ENCODE results near the gene ANKRD24. TPM values are rescaled to one million over a fixed set of nuclear protein-coding genes. Genes with fewer than 3 reads are reported as not detected.
A peak's percentile ranks its signal among the peaks of the same experiment; 100 is the strongest.

Gene ANKRD24
- total and polyA plus RNA-seq, 2 experiments from 2014 or later, result 1.5 to 3.4 TPM

- WGBS (ENCODE audit: low lambda C conversion rate, missing lambda C conversion rate), result 37% methylated on average over 6 of the region's 7 CpGs
- H3K4me1 ChIP-seq (ENCODE audit: insufficient read depth), result peaks cover 4% of the 10 kb centered on the region
These were observed 37.7 kb upstream of the ANKRD24 start for GRCh38 chr19:4144666-4145249.

GRCh38 chr19:4149518-4150288 lies 32.8 kb upstream of the ANKRD24 start:
- H4K20me1 ChIP-seq (ENCODE audit: insufficient read depth, poor library complexity, severe bottlenecking), result no peaks in the 10 kb centered on the region
- H3K4me1 ChIP-seq (ENCODE audit: insufficient read depth), result peaks cover 7% of the 10 kb centered on the region
- H3K4me2 ChIP-seq, result no peak overlapping the region
- H2AFZ ChIP-seq, result no peak overlapping the region
- H3K27me3 ChIP-seq, result no peaks in the 10 kb centered on the region
- no peak overlapping the region for H3K4me3 ChIP-seq
- H3K36me3 ChIP-seq (replicated peaks; ENCODE audit: insufficient read depth, low read depth), result no peaks in the 10 kb centered on the region
- no peaks in the 10 kb centered on the region for H3K9me2 ChIP-seq (replicated peaks; ENCODE audit: insufficient read depth)
- peak; percentile 77 for DNase-seq (ENCODE audit: low spot score)
- TF ChIP-seq EZH2phosphoT487 (IDR thresholded peaks at IDR 0.05; ENCODE audit: low read depth, severe bottlenecking, unreplicated experiment) (no peak), EZH2 (IDR thresholded peaks at IDR 0.05; ENCODE audit: borderline replicate concordance) (no peak), CTCF (IDR thresholded peaks at IDR 0.05; ENCODE audit: poor library complexity) (no peak)
- H3K9me3 ChIP-seq (ENCODE audit: low read depth), result no peaks in the 10 kb centered on the region
- 53% methylated on average over 17 of the region's 17 CpGs for WGBS (ENCODE audit: low lambda C conversion rate, missing lambda C conversion rate)
- H3K27ac ChIP-seq, result peak overlapping the region; percentile 97
- H3K79me2 ChIP-seq, result peaks cover 8% of the 10 kb centered on the region

More at GRCh38 chr19:4144666-4145249, 37.7 kb upstream of the ANKRD24 start:
- Histone ChIP-seq H2AFZ (no peak overlapping the region), H3K9me3 (ENCODE audit: low read depth) (no peaks in the 10 kb centered on the region), H3K9me2 (replicated peaks; ENCODE audit: insufficient read depth) (no peaks in the 10 kb centered on the region), H4K20me1 (ENCODE audit: insufficient read depth, poor library complexity, severe bottlenecking) (no peaks in the 10 kb centered on the region), H3K79me2 (no peaks in the 10 kb centered on the region), H3K27ac (peak overlapping the region; percentile 97), H3K4me2 (peak overlapping the region; percentile 60), H3K4me3 (no peak overlapping the region), H3K36me3 (replicated peaks; ENCODE audit: insufficient read depth, low read depth) (no peaks in the 10 kb centered on the region), H3K27me3 (no peaks in the 10 kb centered on the region)
- peak; percentile 75 for DNase-seq (ENCODE audit: low spot score)
- TF ChIP-seq EZH2phosphoT487 (IDR thresholded peaks at IDR 0.05; ENCODE audit: low read depth, severe bottlenecking, unreplicated experiment) (no peak), CTCF (IDR thresholded peaks at IDR 0.05; ENCODE audit: poor library complexity) (no peak)

- Histone ChIP-seq H3K4me1 (ENCODE audit: insufficient read depth) (peaks cover 5% of the 10 kb centered on the region), H3K27me3 (no peaks in the 10 kb centered on the region), H3K79me2 (peaks cover 8% of the 10 kb centered on the region), H3K4me2 (no peak overlapping the region), H3K9me3 (ENCODE audit: low read depth) (no peaks in the 10 kb centered on the region), H2AFZ (no peak overlapping the region), H3K4me3 (no peak overlapping the region), H3K27ac (no peak overlapping the region), H3K9me2 (replicated peaks; ENCODE audit: insufficient read depth) (no peaks in the 10 kb centered on the region), H3K36me3 (replicated peaks; ENCODE audit: insufficient read depth, low read depth) (no peaks in the 10 kb centered on the region), H4K20me1 (ENCODE audit: insufficient read depth, poor library complexity, severe bottlenecking) (no peaks in the 10 kb centered on the region)
- TF ChIP-seq EZH2 (IDR thresholded peaks at IDR 0.05; ENCODE audit: borderline replicate concordance) (no peak), EZH2phosphoT487 (IDR thresholded peaks at IDR 0.05; ENCODE audit: low read depth, severe bottlenecking, unreplicated experiment) (no peak), CTCF (IDR thresholded peaks at IDR 0.05; ENCODE audit: poor library complexity) (no peak)
- no peak for DNase-seq (ENCODE audit: low spot score)
- WGBS (ENCODE audit: low lambda C conversion rate, missing lambda C conversion rate), result 77% methylated on average over 4 of the region's 6 CpGs
These were observed 30.9 kb upstream of the ANKRD24 start for GRCh38 chr19:4151623-4152022.

All from hepatocyte (in vitro differentiated cells).